Activated B cell treated with CpG ODN at 0.5 μM for 24 hours (primary cell): Measurements from ENCODE around the gene HSP90AA1. TPM values are rescaled to one million over a fixed set of nuclear protein-coding genes. Genes with fewer than 3 reads are reported as not detected.
"Not testable (repeated sequence)": the region's sequence is repeated elsewhere in the genome, so short reads cannot be mapped to it uniquely, and the experiment has no call there.

Source experiments
- ATAC-seq: fragments of 200-7000 bp; cut with Tn5 transposase; one replicate; pipeline ENCODE4 v1.10.0; 2021; ENCODE audit warnings: low read depth, mild to moderate bottlenecking, moderate library complexity
- CTCF ChIA-PET: fragments of 350-600 bp; sonication (Branson Sonifier 250); formaldehyde crosslinking; loops from one replicate; lab custom pipeline; 2021; ENCODE audit warnings: antibody characterized with exemption; lab: Charles Lee
- POLR2A ChIA-PET: fragments of 350-600 bp; sonication (Branson Sonifier 250); formaldehyde crosslinking; loops from one replicate; lab custom pipeline; 2021; ENCODE audit warnings: antibody characterized with exemption; lab: Charles Lee
- DNase-seq: peaks from one replicate; pipeline ENCODE4 v3.0.0; 2022
- H3K27ac Mint-ChIP-seq: one replicate; pipeline ENCODE4 v1.8.0; 2020; ENCODE audit warnings: mixed read lengths
- H3K27me3 Mint-ChIP-seq: one replicate; pipeline ENCODE4 v1.8.0; 2021; ENCODE audit warnings: mixed read lengths
- H3K36me3 Mint-ChIP-seq: one replicate; pipeline ENCODE4 v1.8.0; 2021; ENCODE audit warnings: low read depth, mixed read lengths
- H3K4me1 Mint-ChIP-seq: one replicate; pipeline ENCODE4 v1.8.0; 2021; ENCODE audit warnings: mixed read lengths
- H3K4me3 Mint-ChIP-seq: one replicate; pipeline ENCODE4 v1.8.0; 2020; ENCODE audit warnings: mild to moderate bottlenecking, mixed read lengths
- H3K9me3 Mint-ChIP-seq: one replicate; pipeline ENCODE4 v1.8.0; 2020; ENCODE audit warnings: mixed read lengths
- CTCF ChIP-seq: fragments of 200-600 bp; IDR thresholded peaks from one replicate; pipeline ENCODE4 v1.8.0; 2022; ENCODE audit warnings: antibody characterized with exemption, mild to moderate bottlenecking
- intact Hi-C: fragments of 100-400 bp; cut with micrococcal nuclease; formaldehyde crosslinking; loops from one replicate; pipeline ENCODE4 v1.15.1; 2024
- total RNA-seq: library from RNA; stranded (reverse); gene quantifications from 2 replicates; pipeline ENCODE4 v1.2.3, GENCODE V29; 2022

The HSP90AA1 gene
- total RNA-seq = 431 and 435 TPM in 2 replicates

- DNase-seq (peak; percentile 95), ATAC-seq (peak; percentile 69)
- H3K4me3 Mint-ChIP-seq = peak within 1 kb of the TSS; percentile 93
- no peak for TF ChIP-seq CTCF
- H3K36me3 Mint-ChIP-seq = peaks cover 44% of the 10 kb centered on the region
- intact Hi-C loops = loop anchor here (1.0 to 10.0 kb wide), 12 partner anchors 52 to 1245 kb away; partner anchors contain the start of genes CINP, DYNC1H1, EIF5 and TECPR2
- no peaks in the 10 kb centered on the region for H3K9me3 Mint-ChIP-seq
- H3K27ac Mint-ChIP-seq = peak within 1 kb of the TSS; percentile 88
- no peaks in the 10 kb centered on the region for H3K27me3 Mint-ChIP-seq
- peaks cover 60% of the 10 kb centered on the region for H3K4me1 Mint-ChIP-seq
- POLR2A ChIA-PET = interaction anchor here (0.5 to 1.6 kb wide), 8 partner anchors 20 to 278 kb away, joined by 3 to 14 read pairs (median 4); partner anchors contain the start of genes DYNC1H1 and WDR20
- CTCF ChIA-PET = interaction anchor here (1.0 to 3.0 kb wide), 2 partner anchors 9 kb away, joined by 5 to 12 read pairs; no protein-coding TSS in a partner anchor
Observed at GRCh38 chr14:102086972-102087761, at the start of gene HSP90AA1. Gene HSP90AA1 (minus strand): TSS chr14:102087044. CDS start chr14:102086378, 666 bp downstream.

- H3K27me3 Mint-ChIP-seq, intact Hi-C loops, H3K4me3 Mint-ChIP-seq, ATAC-seq, CTCF ChIA-PET, POLR2A ChIA-PET, H3K4me1 Mint-ChIP-seq, H3K27ac Mint-ChIP-seq, DNase-seq, H3K9me3 Mint-ChIP-seq: not testable (repeated sequence)
- peaks cover 14% of the 10 kb centered on the region for H3K36me3 Mint-ChIP-seq
Observed at GRCh38 chr14:102135456-102135855, 48.6 kb upstream of the HSP90AA1 start.

GRCh38 chr14:102134719-102135118 is 47.9 kb upstream of the HSP90AA1 start:
- POLR2A ChIA-PET, H3K9me3 Mint-ChIP-seq, ATAC-seq, H3K27me3 Mint-ChIP-seq, H3K27ac Mint-ChIP-seq, intact Hi-C loops, CTCF ChIA-PET, DNase-seq, H3K4me3 Mint-ChIP-seq, H3K4me1 Mint-ChIP-seq: not testable (repeated sequence)
- peaks cover 14% of the 10 kb centered on the region for H3K36me3 Mint-ChIP-seq

GRCh38 chr14:102134021-102134420 is 47.2 kb upstream of the HSP90AA1 start:
- peaks cover 13% of the 10 kb centered on the region for H3K36me3 Mint-ChIP-seq
- H3K27ac Mint-ChIP-seq, POLR2A ChIA-PET, intact Hi-C loops, H3K4me1 Mint-ChIP-seq, H3K4me3 Mint-ChIP-seq, DNase-seq, H3K27me3 Mint-ChIP-seq, ATAC-seq, H3K9me3 Mint-ChIP-seq, CTCF ChIA-PET: not testable (repeated sequence)

- peaks cover 13% of the 10 kb centered on the region for H3K36me3 Mint-ChIP-seq
- POLR2A ChIA-PET = no interaction called here
- H3K9me3 Mint-ChIP-seq = no peaks in the 10 kb centered on the region
- no peak for TF ChIP-seq CTCF
- DNase-seq (no peak), ATAC-seq (no peak)
- H3K27ac Mint-ChIP-seq = no peak overlapping the region
- no peak overlapping the region for H3K4me3 Mint-ChIP-seq
- intact Hi-C loops = no loop called here
- no peaks in the 10 kb centered on the region for H3K27me3 Mint-ChIP-seq
- no peaks in the 10 kb centered on the region for H3K4me1 Mint-ChIP-seq
- CTCF ChIA-PET = no interaction called here
Observed at GRCh38 chr14:102131741-102132140, 44.9 kb upstream of the HSP90AA1 start.

- no peak for TF ChIP-seq CTCF
- Mint-ChIP-seq H3K4me3 (no peak overlapping the region), H3K27me3 (no peaks in the 10 kb centered on the region), H3K9me3 (no peaks in the 10 kb centered on the region), H3K27ac (no peak overlapping the region), H3K36me3 (peaks cover 4% of the 10 kb centered on the region), H3K4me1 (no peaks in the 10 kb centered on the region)
- ATAC-seq = no peak
- ChIA-PET CTCF (no interaction called here), POLR2A (no interaction called here)
- intact Hi-C loops = no loop called here
- no peak for DNase-seq
Observed at GRCh38 chr14:102126807-102127455, 40.1 kb upstream of the HSP90AA1 start.
